Measurements from ENCODE around the gene PXDC1.
"Not testable (repeated sequence)": the region's sequence is repeated elsewhere in the genome, so short reads cannot be mapped to it uniquely, and the experiment has no call there.

The PXDC1 gene

DNA sequence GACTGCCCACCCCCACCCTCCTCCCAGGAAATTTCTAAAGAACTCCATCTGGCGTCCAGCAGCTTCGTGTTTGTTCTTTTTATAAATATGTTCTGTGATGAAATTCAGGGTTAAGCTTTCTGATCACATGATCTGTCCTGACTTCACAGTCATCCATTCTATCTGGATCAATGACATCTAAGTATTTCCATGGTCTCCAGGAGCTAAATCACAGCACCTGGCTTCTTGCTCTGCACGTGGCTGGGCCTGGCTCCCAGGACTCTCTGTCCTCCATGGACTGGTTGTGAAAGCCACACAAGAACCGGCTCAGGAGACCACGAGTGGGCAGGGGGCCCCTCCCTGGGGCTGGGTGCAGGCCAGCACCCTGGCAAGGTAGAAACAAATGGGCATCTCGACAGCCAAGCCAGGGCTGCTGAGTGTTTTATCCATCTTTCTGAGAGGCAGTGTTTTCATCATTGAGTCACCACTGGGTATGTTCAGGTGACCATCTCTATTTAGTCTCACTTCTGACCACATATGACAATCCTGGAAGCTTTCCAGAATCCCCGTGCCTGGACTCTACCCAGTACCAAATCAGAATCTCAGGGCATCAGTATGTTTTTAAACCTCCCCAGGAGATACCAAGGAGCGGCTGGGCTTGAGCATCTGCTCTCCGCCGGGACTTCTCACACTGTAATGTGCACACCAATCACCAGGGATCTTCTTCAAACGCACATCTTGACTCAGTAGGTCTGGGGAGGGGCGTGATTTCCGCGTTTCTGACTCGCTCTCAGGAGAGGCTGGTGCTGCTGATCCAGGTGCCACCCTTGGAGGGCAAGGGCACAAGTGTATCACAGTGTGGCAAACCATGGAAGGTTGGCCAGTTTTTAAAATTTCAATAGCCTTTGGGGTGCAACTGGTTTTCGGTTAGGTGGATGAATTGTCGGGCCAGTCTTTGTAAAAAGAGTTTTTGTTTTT, 31.6 kb upstream of the PXDC1 start:
- no peak for DNase-seq (ENCODE audit: low read depth in 2 of 2)

DNA sequence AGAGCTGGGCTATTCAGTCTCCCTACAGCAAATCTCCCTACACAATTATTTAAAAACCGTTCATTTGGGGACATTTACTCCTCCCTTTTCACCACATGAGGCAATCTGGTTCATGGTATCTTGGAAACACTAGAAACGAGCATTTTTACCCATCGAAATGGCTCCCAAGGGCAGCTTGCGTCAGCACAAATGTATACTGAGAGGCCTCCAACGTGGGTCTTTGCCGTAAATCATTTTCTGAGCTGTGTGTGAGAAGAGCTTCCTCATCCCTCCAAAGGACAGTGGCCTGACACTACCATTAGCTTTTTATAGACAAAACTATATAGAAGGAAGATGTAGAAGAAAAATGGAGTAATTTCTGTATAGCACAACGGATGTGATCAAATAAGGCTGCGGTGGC, 30.0 kb upstream of the PXDC1 start:
- DNase-seq (ENCODE audit: low read depth in 2 of 2), result no peak

DNA sequence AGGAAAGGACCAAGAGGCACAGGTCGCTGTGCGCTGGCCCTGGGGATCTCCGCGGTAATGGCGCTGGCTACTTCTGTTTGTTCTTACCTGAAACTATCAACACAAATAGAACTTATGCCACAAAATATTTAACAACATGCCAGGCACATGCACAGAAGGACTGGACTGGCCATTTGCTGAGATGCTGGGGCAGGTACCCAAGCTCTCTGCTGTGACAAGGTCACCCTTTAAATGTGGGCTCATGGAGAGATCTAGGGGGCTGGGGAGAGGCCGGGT, 28.0 kb upstream of the PXDC1 start:
- no peak for DNase-seq (ENCODE audit: low read depth in 2 of 2)

DNA sequence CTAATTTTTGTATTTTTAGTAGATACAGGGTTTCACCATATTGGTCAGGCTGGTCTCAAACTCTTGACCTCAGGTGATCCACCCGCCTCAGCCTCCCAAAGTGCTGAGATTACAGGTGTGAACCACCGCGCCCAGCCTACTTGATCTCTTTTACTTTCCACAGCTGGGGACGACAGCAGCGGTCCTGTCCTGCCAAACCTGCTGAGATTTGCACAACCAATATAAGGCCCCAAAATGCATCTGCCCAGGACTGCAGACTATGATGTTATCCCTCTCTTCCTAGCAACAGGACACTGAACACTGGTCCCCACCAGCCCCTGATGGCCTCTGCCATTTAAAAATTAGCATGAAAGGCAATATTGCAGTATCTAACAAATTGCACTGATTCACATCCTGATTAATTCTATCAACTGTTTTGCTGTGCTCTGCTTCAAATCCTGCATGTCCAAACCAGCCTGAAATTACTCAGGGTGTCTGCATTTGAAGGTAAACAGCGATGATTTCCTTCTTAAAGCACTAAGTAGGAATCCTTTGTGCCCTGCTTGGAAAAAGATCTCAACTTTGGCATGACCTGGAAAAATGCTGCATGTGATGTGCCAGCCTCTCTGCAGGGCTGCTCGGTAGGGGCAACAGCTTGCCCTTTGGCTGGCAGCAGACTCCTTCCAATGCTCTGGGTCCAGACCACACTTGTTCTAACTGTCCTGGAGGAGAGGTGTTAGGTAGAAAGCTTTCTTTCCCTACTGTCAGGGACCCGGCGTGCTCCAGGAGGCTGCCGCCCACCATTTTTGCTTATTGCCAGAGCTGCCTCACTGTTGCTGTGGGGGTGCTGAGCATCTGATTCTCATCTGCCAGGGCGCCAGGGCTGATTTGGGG, 27.4 kb upstream of the PXDC1 start:
- no peak for DNase-seq (ENCODE audit: low read depth in 2 of 2)

- no peak for DNase-seq (ENCODE audit: low read depth in 2 of 2)
Observed at GRCh38 chr6:3777730-3778461, 26.4 kb upstream of the PXDC1 start.

GRCh38 chr6:3776881-3777507, 25.5 kb upstream of the PXDC1 start:
- DNase-seq (ENCODE audit: low read depth in 2 of 2), result no peak

GRCh38 chr6:3775847-3776246, 24.3 kb upstream of the PXDC1 start:
- no peak for DNase-seq (ENCODE audit: low read depth in 2 of 2)

DNA sequence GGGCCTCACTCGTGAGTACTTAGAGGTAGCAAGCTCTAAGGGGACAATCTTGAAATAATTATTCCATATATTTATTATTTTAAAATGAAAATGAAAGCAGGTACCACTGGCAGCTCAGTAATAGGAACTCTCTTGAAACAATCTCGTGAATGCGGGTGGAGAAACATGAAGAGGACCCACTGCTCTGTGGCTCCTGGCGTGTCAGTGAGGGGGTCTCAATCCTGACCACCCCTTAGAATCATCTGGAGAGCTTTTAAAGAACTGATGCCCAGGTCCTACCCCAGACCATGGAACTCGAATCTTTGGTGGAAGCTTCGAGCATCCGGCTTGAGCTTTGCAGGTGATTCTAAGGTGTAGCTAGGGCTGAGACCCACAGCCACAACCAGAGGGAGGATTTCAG, 23.9 kb upstream of the PXDC1 start:
- DNase-seq (ENCODE audit: low read depth in 2 of 2), result no peak

DNA sequence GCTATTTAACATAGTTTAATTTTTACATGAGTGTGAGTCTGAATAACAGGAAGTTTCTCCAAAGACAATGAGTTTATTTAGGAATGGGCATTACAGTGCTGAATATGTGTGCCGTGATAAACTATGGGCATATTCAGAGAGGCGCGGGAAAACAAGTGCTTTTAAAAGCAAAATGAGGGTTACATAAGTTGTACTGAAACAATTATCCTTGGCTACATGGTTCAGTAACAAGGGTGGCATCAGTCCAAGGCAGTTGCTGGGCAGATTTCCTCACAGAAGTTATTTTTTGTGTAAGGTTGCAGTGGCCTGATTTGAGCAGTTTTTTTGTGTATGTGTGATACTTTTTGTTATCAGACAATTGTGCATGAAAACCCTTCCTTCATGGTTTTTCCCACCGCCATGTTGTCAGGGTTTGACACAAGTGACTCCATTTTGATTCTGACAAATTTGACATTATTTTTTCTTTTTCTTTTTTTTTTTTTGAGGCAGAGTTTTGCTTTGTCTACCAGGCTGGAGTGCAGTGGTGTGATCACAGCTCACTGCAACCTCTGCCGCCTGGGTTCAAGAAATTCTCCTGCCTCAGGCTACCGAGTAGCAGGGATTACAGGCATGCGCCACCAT, 22.3 kb upstream of the PXDC1 start:
- DNase-seq (ENCODE audit: low read depth in 2 of 2), result no peak

GRCh38 chr6:3772127-3772999, 20.9 kb upstream of the PXDC1 start:
- not testable (repeated sequence) for DNase-seq (ENCODE audit: low read depth in 2 of 2)

- DNase-seq (ENCODE audit: low read depth in 2 of 2), result no peak
Observed at GRCh38 chr6:3771407-3772011, 20.0 kb upstream of the PXDC1 start.

GRCh38 chr6:3770023-3770720, 18.7 kb upstream of the PXDC1 start:
- DNase-seq (ENCODE audit: low read depth in 2 of 2), result no peak

DNA sequence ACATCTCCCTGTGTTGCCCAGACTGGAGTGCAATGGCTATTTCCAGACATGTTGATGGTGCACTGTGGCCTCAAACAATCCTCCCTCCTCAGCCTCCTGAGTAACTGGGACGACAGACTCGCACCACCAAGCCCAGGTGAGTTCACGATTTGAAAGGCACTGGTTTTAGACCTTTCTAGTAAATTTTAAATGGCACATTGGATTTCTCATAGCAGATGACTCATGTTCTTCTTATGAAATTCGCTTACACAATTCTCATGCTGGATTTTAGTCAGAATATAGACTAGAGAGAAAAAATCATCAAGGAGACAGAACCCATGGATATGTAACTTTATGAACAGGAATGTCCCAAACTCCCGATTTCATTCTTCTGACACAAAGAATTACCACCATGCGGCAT, 18.1 kb upstream of the PXDC1 start:
- no peak for DNase-seq (ENCODE audit: low read depth in 2 of 2)

DNA sequence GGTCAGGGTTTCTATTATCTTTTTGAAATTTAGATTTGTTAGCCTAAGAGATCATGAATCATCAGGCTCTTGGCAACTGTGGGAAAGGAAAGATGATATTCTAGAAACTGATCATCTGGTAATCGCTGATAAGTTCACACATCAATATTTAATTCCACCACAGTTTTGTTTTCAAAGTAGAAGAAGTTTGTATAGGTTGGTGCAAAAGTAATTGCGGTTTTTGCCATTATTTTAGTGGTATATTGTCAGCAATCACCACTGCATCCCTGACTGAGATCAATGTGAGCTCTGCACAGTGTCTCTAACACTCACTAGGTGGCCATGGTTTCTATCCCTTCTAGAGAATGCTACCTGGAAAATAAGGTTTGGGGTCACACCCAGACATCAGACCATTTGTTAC, 17.0 kb upstream of the PXDC1 start:
- DNase-seq (ENCODE audit: low read depth in 2 of 2), result no peak

GRCh38 chr6:3767483-3767882, 16.0 kb upstream of the PXDC1 start:
- not testable (repeated sequence) for DNase-seq (ENCODE audit: low read depth in 2 of 2)

- no peak for DNase-seq (ENCODE audit: low read depth in 2 of 2)
Observed at GRCh38 chr6:3766214-3766613, 14.7 kb upstream of the PXDC1 start.

DNA sequence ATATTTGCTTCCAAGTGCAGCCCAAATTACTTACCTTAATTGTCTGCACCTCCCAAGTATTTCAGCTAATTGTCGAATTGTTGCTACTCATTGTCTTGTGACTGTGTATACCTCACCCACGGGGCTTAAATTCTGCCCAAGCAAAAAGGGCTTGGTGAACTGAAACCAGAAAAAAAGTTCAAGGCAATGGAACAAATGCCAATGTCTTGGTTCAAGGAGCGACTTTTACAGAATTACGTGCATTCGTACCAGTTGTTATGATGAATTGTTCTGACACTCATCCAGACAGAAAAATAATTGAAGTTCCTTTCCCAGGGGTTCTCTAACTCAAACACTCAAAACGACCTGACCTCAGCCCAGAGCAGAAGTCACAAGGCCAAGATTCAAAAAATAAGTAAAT, 13.9 kb upstream of the PXDC1 start:
- no peak for DNase-seq (ENCODE audit: low read depth in 2 of 2)

DNA sequence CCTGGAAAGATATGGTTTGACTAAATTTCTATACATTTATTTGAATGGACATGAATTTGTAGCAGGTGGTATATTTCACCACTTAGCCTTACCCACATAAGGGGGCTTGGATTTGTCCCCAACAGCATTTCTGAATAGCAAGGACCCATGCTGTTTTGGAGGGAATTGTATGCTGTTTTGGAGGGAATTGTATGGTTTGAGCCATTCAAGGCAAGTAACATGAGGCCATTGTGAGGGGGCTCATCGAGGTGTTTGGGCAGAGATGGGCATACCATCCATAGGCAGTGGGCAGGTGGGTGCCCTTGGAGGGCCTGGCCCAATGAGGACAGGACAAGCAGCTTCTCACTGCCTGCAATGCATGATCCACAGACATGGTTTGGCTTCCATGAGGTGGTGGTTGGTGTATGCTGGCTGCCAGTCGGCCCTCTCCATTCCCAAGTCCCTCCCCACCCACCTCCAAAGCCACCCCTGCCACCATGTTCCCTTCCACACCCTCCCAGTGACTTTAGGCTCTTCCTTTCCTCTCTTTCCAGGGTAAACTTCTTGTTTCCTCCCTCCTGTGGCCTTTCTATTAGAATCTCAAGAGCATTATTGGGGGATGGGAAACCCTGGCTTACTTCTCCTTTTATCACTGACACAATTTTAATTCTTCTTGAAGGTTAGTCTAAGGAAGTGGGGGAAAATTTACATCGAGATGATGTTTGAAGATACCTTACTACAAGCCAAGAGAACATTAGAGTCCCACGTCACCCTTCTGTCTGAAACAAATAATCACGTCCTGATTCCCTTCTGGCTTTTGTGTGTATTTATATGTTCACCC, 13.2 kb upstream of the PXDC1 start:
- DNase-seq (ENCODE audit: low read depth in 2 of 2), result no peak

Data from stimulated activated CD8-positive, alpha-beta memory T cell treated with anti-CD3 and anti-CD28 coated beads, Interleukin-15, amount 100 ng/mL, for 4 hours (primary cell).